ENCODE results near the gene VWA1.
"Not testable (repeated sequence)": the region's sequence is repeated elsewhere in the genome, so short reads cannot be mapped to it uniquely, and the experiment has no call there.

Gene VWA1

GRCh38 chr1:1481811-1482210, 46.3 kb downstream of the VWA1 start:
- no CpG with 5 or more reads among the region's 30 CpGs for WGBS (ENCODE audit: extremely low coverage, insufficient coverage, low lambda C conversion rate)
- H3K79me1 ChIP-seq (ENCODE audit: low read length); H3K4ac ChIP-seq (ENCODE audit: low read depth, low read length); H3K56ac ChIP-seq (ENCODE audit: low read length); H3K27me3 ChIP-seq (ENCODE audit: insufficient read depth, low read length, poor library complexity); H4K5ac ChIP-seq (ENCODE audit: low read length); H3K23ac ChIP-seq (ENCODE audit: low read length); H2BK120ac ChIP-seq (ENCODE audit: low read depth, low read length); H4K8ac ChIP-seq (ENCODE audit: low read depth, low read length); H3K18ac ChIP-seq (ENCODE audit: low read length); H3K79me2 ChIP-seq (ENCODE audit: control insufficient read depth, insufficient read depth, low read length); H3K9ac ChIP-seq (ENCODE audit: low read length); H3K27ac ChIP-seq (ENCODE audit: low read depth, low read length); H2BK15ac ChIP-seq (replicated peaks; ENCODE audit: low read depth); H3K4me2 ChIP-seq (ENCODE audit: low read length); H2BK5ac ChIP-seq (ENCODE audit: low read length); H3K4me1 ChIP-seq (ENCODE audit: control insufficient read depth, low read depth, low read length); H3K4me3 ChIP-seq (ENCODE audit: low read length); H2AK5ac ChIP-seq (ENCODE audit: low read length); DNase-seq: not testable (repeated sequence)
- H3K36me3 ChIP-seq (ENCODE audit: control insufficient read depth, insufficient read depth, low read length) = peaks cover 11% of the 10 kb centered on the region

GRCh38 chr1:1482856-1483255, 47.4 kb downstream of the VWA1 start:
- no peak overlapping the region for H3K4me3 ChIP-seq (ENCODE audit: low read length)
- H3K4me1 ChIP-seq (ENCODE audit: control insufficient read depth, low read depth, low read length) = no peaks in the 10 kb centered on the region
- H2BK15ac ChIP-seq (replicated peaks; ENCODE audit: low read depth) = no peak overlapping the region
- no peak overlapping the region for H3K23ac ChIP-seq (ENCODE audit: low read length)
- H3K27ac ChIP-seq (ENCODE audit: low read depth, low read length) = no peak overlapping the region
- H3K79me1 ChIP-seq (ENCODE audit: low read length) = peaks cover 2% of the 10 kb centered on the region
- no peak overlapping the region for H3K4me2 ChIP-seq (ENCODE audit: low read length)
- no peak overlapping the region for H4K5ac ChIP-seq (ENCODE audit: low read length)
- H3K9ac ChIP-seq (ENCODE audit: low read length) = no peak overlapping the region
- H3K56ac ChIP-seq (ENCODE audit: low read length) = no peak overlapping the region
- H3K36me3 ChIP-seq (ENCODE audit: control insufficient read depth, insufficient read depth, low read length) = peaks cover 11% of the 10 kb centered on the region
- DNase-seq = no peak
- no CpG with 5 or more reads among the region's 14 CpGs for WGBS (ENCODE audit: extremely low coverage, insufficient coverage, low lambda C conversion rate)
- no peak overlapping the region for H4K8ac ChIP-seq (ENCODE audit: low read depth, low read length)
- H3K18ac ChIP-seq (ENCODE audit: low read length) = no peak overlapping the region
- H2BK120ac ChIP-seq (ENCODE audit: low read depth, low read length) = no peak overlapping the region
- H3K4ac ChIP-seq (ENCODE audit: low read depth, low read length) = no peak overlapping the region
- no peaks in the 10 kb centered on the region for H3K79me2 ChIP-seq (ENCODE audit: control insufficient read depth, insufficient read depth, low read length)
- H2BK5ac ChIP-seq (ENCODE audit: low read length) = no peak overlapping the region
- no peaks in the 10 kb centered on the region for H3K27me3 ChIP-seq (ENCODE audit: insufficient read depth, low read length, poor library complexity)
- H2AK5ac ChIP-seq (ENCODE audit: low read length) = no peak overlapping the region

GRCh38 chr1:1483714-1484113, 48.2 kb downstream of the VWA1 start:
- no peak overlapping the region for H4K8ac ChIP-seq (ENCODE audit: low read depth, low read length)
- no peak for DNase-seq
- H2BK15ac ChIP-seq (replicated peaks; ENCODE audit: low read depth) = no peak overlapping the region
- no peaks in the 10 kb centered on the region for H3K4me1 ChIP-seq (ENCODE audit: control insufficient read depth, low read depth, low read length)
- H2BK120ac ChIP-seq (ENCODE audit: low read depth, low read length) = no peak overlapping the region
- no peak overlapping the region for H3K4ac ChIP-seq (ENCODE audit: low read depth, low read length)
- WGBS (ENCODE audit: extremely low coverage, insufficient coverage, low lambda C conversion rate) = no CpG with 5 or more reads among the region's 16 CpGs
- no peak overlapping the region for H3K23ac ChIP-seq (ENCODE audit: low read length)
- H3K36me3 ChIP-seq (ENCODE audit: control insufficient read depth, insufficient read depth, low read length) = peaks cover 11% of the 10 kb centered on the region
- H3K9ac ChIP-seq (ENCODE audit: low read length) = no peak overlapping the region
- H3K4me2 ChIP-seq (ENCODE audit: low read length) = no peak overlapping the region
- H4K5ac ChIP-seq (ENCODE audit: low read length) = no peak overlapping the region
- no peak overlapping the region for H3K4me3 ChIP-seq (ENCODE audit: low read length)
- no peak overlapping the region for H3K18ac ChIP-seq (ENCODE audit: low read length)
- no peaks in the 10 kb centered on the region for H3K27me3 ChIP-seq (ENCODE audit: insufficient read depth, low read length, poor library complexity)
- H2BK5ac ChIP-seq (ENCODE audit: low read length) = no peak overlapping the region
- no peak overlapping the region for H2AK5ac ChIP-seq (ENCODE audit: low read length)
- no peak overlapping the region for H3K27ac ChIP-seq (ENCODE audit: low read depth, low read length)
- H3K79me1 ChIP-seq (ENCODE audit: low read length) = peaks cover 2% of the 10 kb centered on the region
- no peak overlapping the region for H3K56ac ChIP-seq (ENCODE audit: low read length)
- H3K79me2 ChIP-seq (ENCODE audit: control insufficient read depth, insufficient read depth, low read length) = no peaks in the 10 kb centered on the region

- not testable (repeated sequence) for H3K4me1 ChIP-seq (ENCODE audit: control insufficient read depth, low read depth, low read length); DNase-seq; H2BK15ac ChIP-seq (replicated peaks; ENCODE audit: low read depth)
These were observed 49.7 kb downstream of the VWA1 start for GRCh38 chr1:1484976-1485750.

GRCh38 chr1:1485755-1486317, 50.3 kb downstream of the VWA1 start:
- not testable (repeated sequence) for DNase-seq; H4K8ac ChIP-seq (ENCODE audit: low read depth, low read length); H3K18ac ChIP-seq (ENCODE audit: low read length); H4K5ac ChIP-seq (ENCODE audit: low read length); H2BK5ac ChIP-seq (ENCODE audit: low read length); H3K9ac ChIP-seq (ENCODE audit: low read length); H2BK15ac ChIP-seq (replicated peaks; ENCODE audit: low read depth); H3K23ac ChIP-seq (ENCODE audit: low read length); H3K4me2 ChIP-seq (ENCODE audit: low read length); H3K79me2 ChIP-seq (ENCODE audit: control insufficient read depth, insufficient read depth, low read length); H3K27ac ChIP-seq (ENCODE audit: low read depth, low read length); H3K36me3 ChIP-seq (ENCODE audit: control insufficient read depth, insufficient read depth, low read length); H3K4me1 ChIP-seq (ENCODE audit: control insufficient read depth, low read depth, low read length); H3K4ac ChIP-seq (ENCODE audit: low read depth, low read length); H3K27me3 ChIP-seq (ENCODE audit: insufficient read depth, low read length, poor library complexity); H2AK5ac ChIP-seq (ENCODE audit: low read length); H2BK120ac ChIP-seq (ENCODE audit: low read depth, low read length); H3K79me1 ChIP-seq (ENCODE audit: low read length); H3K56ac ChIP-seq (ENCODE audit: low read length); H3K4me3 ChIP-seq (ENCODE audit: low read length)
- WGBS (ENCODE audit: extremely low coverage, insufficient coverage, low lambda C conversion rate) = no CpG with 5 or more reads among the region's 31 CpGs

More at GRCh38 chr1:1484976-1485750, 49.7 kb downstream of the VWA1 start:
- not testable (repeated sequence) for H4K5ac ChIP-seq (ENCODE audit: low read length); H3K79me1 ChIP-seq (ENCODE audit: low read length); H2AK5ac ChIP-seq (ENCODE audit: low read length); H3K36me3 ChIP-seq (ENCODE audit: control insufficient read depth, insufficient read depth, low read length); H4K8ac ChIP-seq (ENCODE audit: low read depth, low read length); H2BK120ac ChIP-seq (ENCODE audit: low read depth, low read length); H3K4me3 ChIP-seq (ENCODE audit: low read length); H3K79me2 ChIP-seq (ENCODE audit: control insufficient read depth, insufficient read depth, low read length); H3K27ac ChIP-seq (ENCODE audit: low read depth, low read length); H3K9ac ChIP-seq (ENCODE audit: low read length); H3K4ac ChIP-seq (ENCODE audit: low read depth, low read length); H3K18ac ChIP-seq (ENCODE audit: low read length); H3K56ac ChIP-seq (ENCODE audit: low read length); H3K4me2 ChIP-seq (ENCODE audit: low read length); H3K27me3 ChIP-seq (ENCODE audit: insufficient read depth, low read length, poor library complexity); H3K23ac ChIP-seq (ENCODE audit: low read length); H2BK5ac ChIP-seq (ENCODE audit: low read length)
- no CpG with 5 or more reads among the region's 46 CpGs for WGBS (ENCODE audit: extremely low coverage, insufficient coverage, low lambda C conversion rate)
